HG02798 (cell line): ENCODE measurements around the gene ITIH5.

Source experiments
- ATAC-seq: cut with Tn5 transposase; IDR thresholded peaks from one replicate; pipeline ENCODE4 v1.9.1; 2021; ENCODE audit warnings: mild to moderate bottlenecking; ENCODE audit not compliant: unreplicated experiment, poor library complexity

The ITIH5 gene

DNA sequence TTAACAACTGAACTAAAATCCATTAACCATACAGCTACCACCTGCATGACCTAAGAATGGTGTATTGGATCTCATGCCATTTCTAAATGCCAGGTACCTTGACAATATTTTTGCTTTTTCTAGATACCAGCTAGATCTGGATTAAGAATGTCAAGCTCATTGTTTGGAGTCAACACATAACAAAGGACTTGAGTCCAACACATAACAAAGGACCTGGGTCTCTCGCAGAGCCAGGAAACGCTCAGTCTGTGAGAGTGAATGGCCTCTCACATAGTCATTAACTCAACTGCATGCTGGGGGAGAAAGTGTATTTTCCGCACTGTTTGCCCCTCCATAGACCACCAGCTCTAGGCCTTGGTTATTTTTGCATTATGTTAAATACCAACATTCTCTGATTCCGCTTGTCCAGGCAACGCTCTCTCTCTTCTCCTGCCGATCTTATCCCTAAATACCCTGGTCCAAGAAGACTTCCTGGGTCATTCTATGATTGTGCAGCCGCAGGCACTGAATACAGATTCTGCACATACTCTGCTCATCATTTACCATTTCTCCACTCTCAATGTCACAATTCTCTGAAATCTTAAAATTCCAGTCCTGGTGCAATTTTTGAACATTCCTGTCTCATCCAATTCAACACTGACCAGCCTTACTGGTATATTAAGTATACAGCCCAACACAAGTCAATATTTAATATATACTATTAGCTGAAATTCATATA, 31.2 kb downstream of the ITIH5 start:
- no peak for ATAC-seq

DNA sequence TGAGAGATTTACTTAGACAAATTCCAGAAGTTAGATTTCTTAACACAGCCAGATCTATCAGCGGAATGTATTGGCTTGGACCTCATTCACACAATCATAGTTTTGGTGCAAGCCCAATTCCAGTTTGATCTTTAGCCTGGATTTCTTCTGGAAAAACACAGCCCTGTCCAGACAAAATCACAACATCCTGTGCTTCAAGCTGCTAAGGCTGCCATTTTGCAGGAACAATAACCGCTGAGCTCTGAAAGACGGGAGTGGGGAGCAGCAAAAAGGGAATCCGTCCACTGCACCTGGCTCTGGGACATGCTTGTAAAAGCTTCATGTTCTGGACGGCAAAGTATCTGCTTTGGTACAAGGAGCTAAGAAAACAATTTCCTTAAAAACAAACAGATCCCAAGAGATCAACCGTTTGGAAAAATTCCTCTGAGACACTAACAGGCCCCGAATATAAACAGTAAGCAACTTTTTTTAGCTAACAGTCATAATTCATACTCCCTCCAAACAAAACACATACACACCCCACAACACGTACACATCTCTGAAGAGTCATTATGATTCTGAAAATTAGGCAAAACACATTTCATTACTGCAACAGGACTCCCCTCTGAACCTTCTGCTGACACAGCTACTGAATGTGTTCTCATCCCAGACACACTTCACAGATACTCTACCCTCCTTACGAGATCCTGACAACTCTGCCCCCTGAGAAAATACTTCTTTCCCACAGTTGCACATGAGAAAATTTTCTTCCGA, 32.4 kb downstream of the ITIH5 start:
- ATAC-seq: no peak

DNA sequence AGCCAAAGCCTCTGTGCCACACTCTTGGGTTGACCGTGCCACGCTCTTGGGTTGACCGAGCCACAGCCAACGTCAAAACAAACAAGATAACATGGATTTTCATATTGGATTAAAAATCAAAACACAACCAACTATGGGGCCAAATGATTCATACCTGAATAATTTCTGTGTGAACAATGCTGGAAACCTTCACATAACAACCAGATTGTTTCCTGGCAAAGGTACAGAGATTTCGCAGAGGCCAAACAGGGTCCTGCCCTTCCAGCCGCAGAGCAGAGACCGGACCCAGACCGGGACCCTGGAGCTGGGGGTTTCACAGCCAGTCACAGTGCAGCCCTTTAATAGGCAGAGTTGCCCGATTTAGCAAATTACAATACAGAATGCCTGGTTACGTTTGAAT, 40.5 kb downstream of the ITIH5 start:
- ATAC-seq: no peak

DNA sequence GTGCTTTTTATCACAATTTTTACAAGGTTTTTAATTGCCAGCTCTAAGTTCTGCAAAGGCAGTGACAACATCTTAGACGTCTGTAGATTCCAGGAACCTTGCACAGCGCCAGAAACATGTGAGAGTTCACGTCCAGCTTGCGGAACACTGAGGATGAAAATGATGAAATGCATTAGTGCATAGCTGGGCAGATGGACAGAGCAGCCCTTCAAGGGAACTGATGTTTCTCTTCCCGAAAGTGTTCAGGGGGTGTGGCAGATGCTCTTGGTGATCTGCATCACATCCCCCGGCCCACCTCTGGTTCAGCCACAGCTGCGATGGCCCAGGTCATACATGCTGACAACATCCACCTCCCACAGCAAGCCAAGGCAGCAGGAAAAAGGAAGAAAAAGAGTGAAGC, 40.9 kb downstream of the ITIH5 start:
- no peak for ATAC-seq

DNA sequence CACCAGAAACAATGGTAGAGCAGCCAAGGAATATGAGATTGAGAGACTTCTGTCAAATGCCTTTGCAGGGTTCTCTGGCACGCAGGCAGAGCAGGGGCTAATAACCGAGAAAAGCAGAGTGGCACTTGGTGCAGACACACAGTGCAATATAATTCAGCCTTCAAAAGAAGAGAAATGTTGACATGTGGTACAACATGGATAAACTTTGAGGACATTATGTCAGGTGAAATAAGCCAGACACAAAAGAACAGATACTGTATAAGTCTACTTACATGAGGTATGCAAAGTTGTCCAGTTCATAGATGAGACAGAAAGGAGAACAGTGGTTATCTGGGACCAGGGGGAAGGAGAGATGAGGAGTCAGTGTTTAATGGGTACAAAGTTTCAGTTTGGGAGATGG, 41.8 kb downstream of the ITIH5 start:
- ATAC-seq: no peak

DNA sequence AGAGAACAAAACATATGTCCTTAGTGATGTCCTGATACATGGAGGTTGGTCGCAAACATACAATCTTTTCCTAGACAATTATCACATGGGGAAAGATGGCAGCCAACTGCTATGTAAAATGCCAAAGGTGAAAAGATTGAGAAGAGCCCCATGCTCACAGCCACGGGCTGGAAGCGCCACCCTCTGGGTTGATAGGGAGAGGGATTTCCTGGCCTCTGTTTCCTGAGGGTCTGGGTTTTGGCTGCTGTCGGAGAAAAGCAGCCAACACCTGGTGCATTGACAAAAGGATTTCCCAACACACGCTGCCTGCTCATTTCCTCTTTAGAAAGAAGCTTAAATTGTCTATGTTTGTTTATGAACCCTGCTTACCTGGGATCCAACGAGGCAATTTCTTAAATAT, 43.8 kb downstream of the ITIH5 start:
- ATAC-seq: no peak

DNA sequence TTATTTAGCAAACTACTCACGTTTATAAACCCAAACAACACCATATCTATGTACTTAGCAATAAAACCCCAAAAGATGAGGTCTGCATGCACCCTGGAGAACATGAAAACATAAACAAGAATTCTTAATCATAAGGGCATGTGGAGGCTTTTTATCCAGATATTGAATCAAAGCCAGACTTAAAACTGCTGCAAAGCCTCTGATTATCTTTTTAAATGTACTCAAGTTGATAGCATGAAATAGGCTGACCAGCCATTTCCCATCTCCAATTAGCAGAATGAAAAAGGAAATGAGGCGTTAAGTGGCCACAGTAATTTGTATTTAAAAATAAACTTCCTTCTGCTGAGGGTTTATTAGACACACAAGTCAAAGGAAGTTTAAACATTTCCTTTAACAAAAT, 48.3 kb downstream of the ITIH5 start:
- no peak for ATAC-seq

DNA sequence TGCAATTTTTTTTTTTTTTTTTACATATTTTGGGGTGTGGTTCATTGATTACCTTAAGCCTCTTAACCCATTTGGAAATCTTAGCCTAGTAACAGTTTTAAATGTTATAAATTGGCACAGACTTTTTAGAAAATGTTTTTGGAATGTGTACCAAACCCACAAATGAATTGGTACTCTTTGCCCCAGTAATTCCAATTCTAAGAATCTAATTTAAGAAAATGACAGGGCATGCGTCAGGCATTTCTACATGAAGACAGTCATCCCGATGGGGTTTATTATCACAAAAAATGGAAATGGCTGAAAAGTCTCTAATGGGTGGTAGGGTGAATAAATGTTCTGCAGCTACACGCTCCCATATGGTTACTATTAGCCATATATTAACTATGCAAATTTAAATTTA, 54.9 kb downstream of the ITIH5 start:
- ATAC-seq: no peak

DNA sequence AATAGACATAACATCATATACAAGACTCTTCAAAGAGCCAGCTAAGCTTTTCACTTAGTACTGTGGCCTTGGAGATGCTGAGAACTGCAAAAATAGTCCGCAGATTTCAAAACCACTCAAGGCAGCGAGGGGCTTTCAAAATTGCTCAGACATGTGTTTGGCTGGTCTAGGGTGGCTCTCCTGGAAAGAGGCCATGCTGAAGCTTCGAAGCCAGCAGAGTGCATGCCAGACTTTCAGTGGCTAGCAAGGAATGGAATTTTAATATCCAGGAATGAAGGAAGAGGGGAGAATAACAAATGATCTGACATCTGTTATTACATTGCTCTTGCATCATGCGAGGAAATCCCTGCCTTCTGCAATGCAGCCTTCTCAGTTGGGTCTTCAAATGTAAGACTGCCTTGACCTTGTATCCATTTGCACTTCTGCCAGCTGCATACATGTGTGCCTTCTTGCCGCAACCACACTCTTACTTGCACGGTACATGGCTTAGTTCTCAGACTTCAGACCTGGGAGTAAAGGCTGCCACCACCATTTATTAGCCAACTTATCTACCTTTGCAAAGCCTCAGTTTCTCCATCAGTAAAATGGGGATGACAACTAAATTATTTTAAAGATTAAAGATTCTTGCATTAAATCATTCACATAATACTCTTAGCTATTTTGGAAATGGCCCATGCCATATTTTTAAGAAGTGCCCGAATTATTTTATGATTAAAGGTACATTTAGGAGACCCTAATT, 55.9 kb downstream of the ITIH5 start:
- ATAC-seq: no peak

DNA sequence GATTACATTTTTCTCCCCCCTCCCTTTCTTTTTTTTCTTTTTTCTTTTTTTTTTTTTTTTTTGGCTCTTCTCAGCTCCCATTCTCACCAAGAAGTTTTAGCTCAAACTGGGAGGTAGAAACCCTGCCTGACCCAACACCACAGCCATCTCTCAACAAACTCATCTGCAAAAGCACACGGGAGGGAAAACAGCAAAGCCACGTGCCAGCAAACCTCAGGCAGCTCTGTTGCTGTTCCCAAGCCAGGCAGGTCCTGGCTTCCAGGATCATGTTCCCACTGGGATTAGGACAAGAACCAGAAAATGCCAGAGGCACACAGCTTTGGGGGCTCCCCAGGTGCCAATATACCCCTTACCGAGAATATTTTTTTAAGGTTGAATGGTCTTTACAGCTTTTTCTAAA, 56.7 kb downstream of the ITIH5 start:
- ATAC-seq: no peak

DNA sequence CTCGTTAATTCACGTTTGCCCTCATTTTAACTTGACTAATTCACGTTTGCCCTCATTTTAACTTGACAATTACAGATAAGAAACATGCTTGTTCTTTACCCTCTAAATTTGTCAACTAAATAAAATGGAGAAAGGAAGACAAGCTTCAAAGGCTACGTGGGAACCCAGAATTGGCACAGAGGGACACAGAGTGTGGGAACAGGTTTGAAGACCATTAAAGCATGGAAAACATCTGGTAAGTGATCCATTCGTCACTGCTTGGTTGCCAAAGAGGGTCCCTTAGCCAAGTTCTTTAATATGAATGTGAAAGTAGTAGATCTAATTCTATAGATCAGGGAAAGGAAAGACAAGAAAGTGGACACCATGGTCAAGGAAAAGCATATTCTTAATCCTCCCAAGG, 57.2 kb downstream of the ITIH5 start:
- no peak for ATAC-seq

DNA sequence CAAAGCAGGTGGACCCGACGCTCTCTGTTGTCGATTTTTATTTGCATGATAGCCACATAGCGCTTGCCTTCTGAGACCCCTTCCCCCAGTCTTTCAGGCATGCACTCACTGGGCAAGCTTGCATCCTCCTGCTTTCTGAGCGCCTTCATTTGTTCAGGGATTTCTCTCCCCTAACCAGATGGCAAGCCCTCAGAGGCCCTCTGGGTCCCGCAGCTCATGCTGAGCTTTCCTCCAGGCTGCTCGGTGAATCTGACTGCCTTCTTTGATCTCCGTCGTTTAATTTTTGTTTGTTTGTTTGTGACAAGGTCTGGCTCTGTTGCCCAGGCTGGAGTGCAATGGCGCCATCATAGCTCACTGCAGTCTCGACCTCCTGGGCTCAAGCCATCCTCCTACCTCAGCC, 58.8 kb downstream of the ITIH5 start:
- ATAC-seq: no peak

DNA sequence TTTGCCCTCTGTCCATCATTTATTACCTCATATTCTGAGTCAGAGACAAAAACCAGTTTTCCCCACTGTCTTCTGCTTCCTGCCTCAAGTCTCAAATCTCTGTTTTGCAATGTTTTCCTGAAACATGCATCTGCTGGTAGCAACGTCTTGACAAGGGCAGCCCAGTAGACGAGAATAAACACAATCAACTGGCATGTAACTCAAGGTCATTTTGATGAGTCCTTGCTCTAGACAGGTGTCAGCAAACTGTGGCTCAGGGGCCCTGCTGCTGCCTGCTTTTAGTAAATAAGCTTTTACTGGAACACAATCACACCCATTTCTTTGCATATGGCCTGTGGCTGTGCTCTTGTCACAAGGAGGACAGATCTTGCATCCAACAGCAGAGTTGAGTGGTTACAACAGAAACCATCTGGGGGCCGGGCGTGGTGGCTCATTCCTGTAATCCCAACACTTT, 59.8 kb downstream of the ITIH5 start:
- ATAC-seq: no peak

DNA sequence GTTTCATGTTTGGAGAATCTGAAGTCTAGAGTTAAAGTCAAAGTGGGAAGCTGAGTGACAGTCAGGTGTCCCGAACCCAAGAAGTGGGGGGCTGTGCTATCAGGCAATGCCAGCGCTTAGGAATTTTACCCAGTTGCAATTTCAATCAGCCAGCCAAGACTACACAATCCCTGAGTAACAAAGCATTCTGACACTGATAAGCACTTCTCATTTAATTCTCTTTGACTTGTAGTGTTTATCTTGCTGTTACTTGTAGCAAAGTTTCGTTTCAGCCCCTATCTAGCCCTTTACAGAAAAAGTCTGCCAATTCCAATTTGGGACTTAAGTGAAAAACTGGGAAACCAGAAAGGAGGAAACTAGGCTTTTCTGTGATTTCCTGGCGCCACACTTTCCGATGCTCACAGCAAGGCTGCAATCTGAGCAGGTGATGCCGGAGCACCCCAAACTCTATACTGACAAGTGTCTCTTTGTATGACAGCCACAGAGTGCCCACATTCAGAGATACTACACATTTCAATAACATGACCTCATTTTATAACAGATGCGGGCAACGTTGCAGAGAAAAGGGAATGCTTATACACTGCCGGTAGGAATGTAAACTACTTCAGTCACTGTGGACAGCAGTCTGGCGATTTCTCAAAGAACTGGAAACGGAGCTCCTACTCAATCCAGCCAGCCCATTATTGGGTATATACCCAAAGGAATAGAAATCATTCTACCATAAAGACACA, 61.0 kb downstream of the ITIH5 start:
- no peak for ATAC-seq

DNA sequence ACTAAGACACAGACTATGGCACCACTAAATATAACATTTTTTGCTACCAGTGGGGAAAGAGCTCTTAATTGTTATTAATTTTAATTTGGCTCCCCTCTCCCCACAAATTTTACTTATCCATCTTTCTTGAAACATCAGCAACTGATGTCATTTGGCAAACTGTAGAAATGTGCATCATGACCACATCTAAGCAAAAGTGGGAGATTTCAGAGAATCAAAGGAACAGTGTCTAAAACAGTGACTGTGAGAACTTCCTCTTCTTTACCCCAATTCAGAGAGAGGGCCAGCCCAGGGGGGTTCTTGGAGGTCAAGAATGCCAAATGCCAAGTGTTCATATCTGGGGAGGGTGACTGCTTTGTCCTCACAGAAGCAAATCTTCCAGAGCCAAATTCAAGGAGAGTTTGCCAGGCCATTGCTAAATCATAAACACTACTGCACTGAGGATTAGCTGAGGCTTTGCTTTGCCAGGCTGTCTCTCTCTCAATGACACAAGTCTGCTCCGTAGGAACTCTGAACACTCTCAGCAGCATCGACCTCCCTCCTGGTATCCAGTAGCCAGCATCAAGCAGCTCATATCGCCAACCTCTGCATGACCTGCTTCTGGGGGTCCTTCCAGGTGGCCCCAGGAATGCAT, 65.6 kb downstream of the ITIH5 start:
- no peak for ATAC-seq

DNA sequence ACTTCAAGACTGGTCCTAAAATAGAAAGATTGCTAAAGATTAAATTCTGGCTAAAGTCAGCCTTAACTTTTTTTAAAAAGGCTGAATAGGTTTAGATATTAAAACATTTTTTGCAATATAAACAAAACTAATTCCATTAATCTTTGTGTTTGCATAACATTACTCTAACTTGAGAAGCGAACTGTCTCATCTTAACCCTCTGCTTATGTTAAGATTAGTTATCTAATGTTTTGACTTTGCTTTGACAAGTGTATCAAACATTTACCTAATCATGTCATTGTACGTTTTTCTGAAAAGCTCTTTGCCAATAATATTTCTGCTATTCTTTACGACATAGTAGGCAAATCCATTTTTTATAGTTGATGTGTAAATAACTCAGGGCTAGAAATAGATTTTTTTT, 68.0 kb downstream of the ITIH5 start:
- no peak for ATAC-seq

DNA sequence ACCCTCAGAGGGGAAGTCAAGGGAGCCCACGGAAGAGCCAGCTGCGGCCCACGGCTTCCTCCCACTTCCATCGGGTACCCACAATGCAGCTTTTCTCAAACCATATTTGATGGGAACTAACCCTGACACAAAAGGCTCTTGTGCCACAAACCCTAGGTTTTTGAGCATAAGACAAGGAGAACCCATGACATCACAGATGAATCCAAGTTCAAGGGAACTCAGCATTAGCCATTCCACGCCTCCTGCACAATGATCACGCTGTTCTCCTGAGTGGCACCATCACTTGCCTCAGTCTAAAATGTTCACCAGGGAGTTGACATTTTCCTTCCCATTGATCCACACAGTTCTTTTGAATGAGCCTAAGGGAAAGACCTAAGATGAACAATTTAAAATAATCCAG, 70.4 kb downstream of the ITIH5 start:
- no peak for ATAC-seq

DNA sequence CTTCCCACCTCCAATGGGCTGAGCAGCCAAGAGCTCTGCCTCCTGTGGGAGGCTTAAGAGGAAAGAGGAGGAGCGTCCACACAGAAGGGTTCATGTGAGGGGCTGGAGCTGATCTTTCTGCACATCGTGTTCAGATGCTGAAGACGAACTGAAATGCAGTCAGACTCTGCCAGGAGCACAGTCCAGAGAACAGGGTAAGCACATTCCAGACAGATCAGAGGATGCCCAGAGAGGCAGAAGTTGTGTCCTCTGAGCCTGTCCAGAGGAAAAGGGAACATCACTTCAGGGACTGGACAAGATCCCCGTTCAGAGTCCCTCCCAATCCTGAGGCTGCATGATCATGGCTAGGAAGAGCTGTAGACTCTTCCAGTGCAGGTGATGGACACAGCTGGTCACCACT, 72.9 kb downstream of the ITIH5 start:
- no peak for ATAC-seq

DNA sequence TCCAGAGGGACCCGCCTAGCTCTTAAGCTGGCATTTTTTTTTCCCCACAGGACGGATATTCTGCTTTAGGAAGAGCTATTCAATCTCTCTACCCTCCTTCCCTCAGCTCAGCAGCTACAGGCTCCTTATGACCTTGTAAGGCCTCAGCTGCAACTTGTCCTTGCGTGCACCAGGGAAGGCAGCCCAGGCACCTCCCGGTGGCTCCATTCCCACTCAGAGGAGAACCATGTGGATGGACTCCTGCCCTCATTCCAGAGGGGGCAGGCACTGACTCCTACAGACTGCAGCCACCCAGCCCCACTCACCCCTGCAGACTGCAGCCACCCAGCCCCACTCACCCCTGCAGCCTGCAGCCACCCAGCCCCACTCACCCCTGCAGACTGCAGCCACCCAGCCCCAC, 73.7 kb downstream of the ITIH5 start:
- ATAC-seq: no peak

DNA sequence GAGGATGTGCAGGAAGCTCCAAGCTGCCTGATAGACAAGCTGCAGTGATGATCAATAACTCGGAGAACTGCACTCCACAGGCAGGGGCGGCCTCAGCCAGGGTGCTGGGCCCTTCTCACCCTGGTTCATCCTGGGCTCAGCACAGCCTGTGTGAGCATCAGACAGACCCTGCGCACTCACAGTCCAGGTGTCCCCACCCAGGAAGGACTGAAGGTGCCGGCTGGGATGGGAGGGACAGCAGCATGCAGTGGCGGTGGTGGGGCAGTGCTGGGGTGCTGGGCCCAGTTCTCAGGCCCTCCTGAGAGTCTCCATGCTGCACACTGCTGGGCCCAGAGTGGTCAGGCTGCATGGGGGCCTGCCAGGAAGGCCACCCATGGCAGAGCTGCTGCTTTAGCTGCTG, 74.1 kb downstream of the ITIH5 start:
- no peak for ATAC-seq
